Measurements from ENCODE around the gene CXCL13.

CXCL13 gene

GRCh38 chr4:77591532-77591931 lies 14.1 kb upstream of the CXCL13 start:
- no peak overlapping the region for H3K4me3 ChIP-seq (ENCODE audit: low read depth, low read length)
- no peak for TF ChIP-seq CTCF (conservative IDR thresholded peaks at IDR 0.05; ENCODE audit: low read depth, low read length)
- no peak for DNase-seq (ENCODE audit: low read depth)

- H3K4me3 ChIP-seq (ENCODE audit: low read depth, low read length) = no peak overlapping the region
- DNase-seq (ENCODE audit: low read depth) = no peak
- TF ChIP-seq CTCF (conservative IDR thresholded peaks at IDR 0.05; ENCODE audit: low read depth, low read length) = no peak
Measured at GRCh38 chr4:77593101-77593500, 12.5 kb upstream of the CXCL13 start.

GRCh38 chr4:77593993-77594392 lies 11.6 kb upstream of the CXCL13 start:
- TF ChIP-seq CTCF (conservative IDR thresholded peaks at IDR 0.05; ENCODE audit: low read depth, low read length) = no peak
- H3K4me3 ChIP-seq (ENCODE audit: low read depth, low read length) = no peak overlapping the region
- no peak for DNase-seq (ENCODE audit: low read depth)

- no peak overlapping the region for H3K4me3 ChIP-seq (ENCODE audit: low read depth, low read length)
- DNase-seq (ENCODE audit: low read depth) = no peak
- TF ChIP-seq CTCF (conservative IDR thresholded peaks at IDR 0.05; ENCODE audit: low read depth, low read length) = no peak
Measured at GRCh38 chr4:77595364-77595973, 10.2 kb upstream of the CXCL13 start.

GRCh38 chr4:77599378-77599777 lies 6.2 kb upstream of the CXCL13 start:
- peak; percentile 78 for DNase-seq (ENCODE audit: low read depth)
- H3K4me3 ChIP-seq (ENCODE audit: low read depth, low read length) = no peak overlapping the region
- peak; percentile 83 for TF ChIP-seq CTCF (conservative IDR thresholded peaks at IDR 0.05; ENCODE audit: low read depth, low read length)

GRCh38 chr4:77600521-77601451 lies 4.8 kb upstream of the CXCL13 start:
- peak; percentile 89 for TF ChIP-seq CTCF (conservative IDR thresholded peaks at IDR 0.05; ENCODE audit: low read depth, low read length)
- peak; percentile 64 for DNase-seq (ENCODE audit: low read depth)
- no peak overlapping the region for H3K4me3 ChIP-seq (ENCODE audit: low read depth, low read length)
